ENCODE data around the gene ZNF581.

GRCh38 chr19:55633861-55634260, 9.6 kb upstream of the ZNF581 start:
- TF ChIP-seq, protein P1, sequence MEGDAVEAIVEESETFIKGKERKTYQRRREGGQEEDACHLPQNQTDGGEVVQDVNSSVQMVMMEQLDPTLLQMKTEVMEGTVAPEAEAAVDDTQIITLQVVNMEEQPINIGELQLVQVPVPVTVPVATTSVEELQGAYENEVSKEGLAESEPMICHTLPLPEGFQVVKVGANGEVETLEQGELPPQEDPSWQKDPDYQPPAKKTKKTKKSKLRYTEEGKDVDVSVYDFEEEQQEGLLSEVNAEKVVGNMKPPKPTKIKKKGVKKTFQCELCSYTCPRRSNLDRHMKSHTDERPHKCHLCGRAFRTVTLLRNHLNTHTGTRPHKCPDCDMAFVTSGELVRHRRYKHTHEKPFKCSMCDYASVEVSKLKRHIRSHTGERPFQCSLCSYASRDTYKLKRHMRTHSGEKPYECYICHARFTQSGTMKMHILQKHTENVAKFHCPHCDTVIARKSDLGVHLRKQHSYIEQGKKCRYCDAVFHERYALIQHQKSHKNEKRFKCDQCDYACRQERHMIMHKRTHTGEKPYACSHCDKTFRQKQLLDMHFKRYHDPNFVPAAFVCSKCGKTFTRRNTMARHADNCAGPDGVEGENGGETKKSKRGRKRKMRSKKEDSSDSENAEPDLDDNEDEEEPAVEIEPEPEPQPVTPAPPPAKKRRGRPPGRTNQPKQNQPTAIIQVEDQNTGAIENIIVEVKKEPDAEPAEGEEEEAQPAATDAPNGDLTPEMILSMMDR (IDR thresholded peaks at IDR 0.05): no peak
- TF ChIP-seq POLR2A (IDR thresholded peaks at IDR 0.05): no peak
- TF ChIP-seq POLR2AphosphoS5 (IDR thresholded peaks at IDR 0.05): no peak
- no peak for TF ChIP-seq EP300 (IDR thresholded peaks at IDR 0.05)

Data from suprapubic skin (tissue), 4 donors.